Activated gamma-delta T cell treated with anti-CD3 and anti-CD28 coated beads, Interleukin-2, amount 50 U/mL, for 16 hours (primary cell): ENCODE results near the gene HBA2.
"Not testable (repeated sequence)": the region's sequence is repeated elsewhere in the genome, so short reads cannot be mapped to it uniquely, and the experiment has no call there.

Experiments used
- DNase-seq: peaks from one replicate; pipeline ENCODE4 v3.0.0-alpha.2; 2020; ENCODE audit warnings: low read depth

Gene HBA2

GRCh38 chr16:194516-194915 lies 21.8 kb downstream of the HBA2 start:
- no peak for DNase-seq

- no peak for DNase-seq
These were observed 27.7 kb downstream of the HBA2 start for GRCh38 chr16:200388-200787.

- DNase-seq, result no peak
These were observed 30.6 kb downstream of the HBA2 start for GRCh38 chr16:203246-203645.

- not testable (repeated sequence) for DNase-seq
These were observed 31.4 kb downstream of the HBA2 start for GRCh38 chr16:204046-204445.

- DNase-seq, result not testable (repeated sequence)
These were observed 36.7 kb downstream of the HBA2 start for GRCh38 chr16:209359-209758.

- not testable (repeated sequence) for DNase-seq
These were observed 39.0 kb downstream of the HBA2 start for GRCh38 chr16:211631-212180.

GRCh38 chr16:212999-213398 lies 40.3 kb downstream of the HBA2 start:
- no peak for DNase-seq

GRCh38 chr16:220021-220420 lies 47.3 kb downstream of the HBA2 start:
- DNase-seq, result no peak
